ENCODE results near the gene OR10R2. TPM values are rescaled to one million over a fixed set of nuclear protein-coding genes. Genes with fewer than 3 reads are reported as not detected.

OR10R2 gene
- polyA plus RNA-seq, 4 donors, result not detected

DNA sequence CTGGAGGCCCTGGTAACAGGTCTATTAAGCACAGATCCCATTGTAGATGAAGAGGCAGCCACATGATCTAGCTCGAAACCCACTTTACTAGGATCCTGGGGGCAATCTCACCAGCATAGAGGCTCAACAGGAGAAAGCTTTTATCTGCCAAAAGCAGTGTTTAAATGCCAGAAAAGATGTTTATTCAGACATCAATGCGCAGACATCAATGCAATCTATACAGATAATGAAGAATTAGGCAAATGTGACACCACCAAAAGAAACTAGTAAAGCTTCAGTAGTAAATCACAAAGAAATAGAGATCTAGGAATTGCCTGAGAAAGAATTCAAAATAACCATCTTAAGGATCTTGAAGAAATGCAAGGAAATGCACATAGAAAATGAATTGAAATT lies 49.6 kb downstream of the OR10R2 start:
- no peak for DNase-seq (ENCODE audit: low read depth in 4 of 4, low spot score in 3 of 4)

DNA sequence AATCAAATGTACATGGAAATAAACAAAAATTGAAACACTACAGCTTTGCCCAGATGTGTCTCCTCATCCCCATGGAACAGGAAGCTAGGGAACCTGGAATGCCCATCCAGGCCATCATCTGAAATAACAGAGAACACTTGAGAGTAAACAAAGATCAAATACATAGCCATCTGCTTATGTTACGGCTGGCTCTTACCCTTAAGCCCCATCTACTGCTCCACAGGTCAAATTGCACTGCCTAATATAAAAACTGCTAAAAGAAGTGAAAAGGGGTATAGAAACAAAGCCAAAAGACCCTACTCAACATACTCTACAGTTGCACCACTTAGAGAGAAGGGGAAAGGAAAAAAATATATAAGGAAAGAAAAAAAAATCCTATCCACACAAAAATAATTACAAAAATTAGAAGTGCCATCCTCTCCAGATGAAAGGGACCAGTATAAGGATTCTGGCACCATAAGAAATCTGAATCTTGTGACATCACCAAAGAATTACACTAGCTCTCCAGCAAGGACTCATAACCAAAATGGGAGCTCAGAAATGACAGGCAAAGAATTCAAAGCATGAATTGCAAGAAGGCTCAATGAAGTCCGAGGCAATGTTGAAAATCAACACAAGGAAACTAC lies 55.3 kb downstream of the OR10R2 start:
- DNase-seq (ENCODE audit: low read depth in 4 of 4, low spot score in 3 of 4), result no peak

Other genes starting within 250 kb of the OR10R2 start
- not detected for gene CD1A, start 217.8 kb upstream of the OR10R2 start, polyA plus RNA-seq (ENCODE audit: insufficient read length in 4 of 4)
- gene CD1C, start 182.3 kb upstream of the OR10R2 start, polyA plus RNA-seq (ENCODE audit: insufficient read length in 4 of 4), result 1 to 10 TPM in 3 of 4 donors, under 1 TPM in 1; 0.82 to 2.1 (median 1.3) TPM
- not detected for gene CD1B, start 140.7 kb upstream of the OR10R2 start, polyA plus RNA-seq (ENCODE audit: insufficient read length in 4 of 4)
- gene CD1E, start 118.3 kb upstream of the OR10R2 start, polyA plus RNA-seq (ENCODE audit: insufficient read length in 4 of 4), result under 1 TPM in 1 of 4 donors, not detected in 3; 0.23 TPM
- gene OR10T2, start 72.8 kb upstream of the OR10R2 start, polyA plus RNA-seq (ENCODE audit: insufficient read length in 4 of 4), result not detected
- not detected for gene OR10K2, start 46.0 kb upstream of the OR10R2 start, polyA plus RNA-seq (ENCODE audit: insufficient read length in 4 of 4)
- not detected for gene OR10K1, start 10.4 kb upstream of the OR10R2 start, polyA plus RNA-seq (ENCODE audit: insufficient read length in 4 of 4)
- under 1 TPM in 1 of 4 donors, not detected in 3; 0.03 TPM for gene OR6Y1, start 82.2 kb downstream of the OR10R2 start, polyA plus RNA-seq (ENCODE audit: insufficient read length in 4 of 4)
- not detected for gene OR6P1, start 98.4 kb downstream of the OR10R2 start, polyA plus RNA-seq (ENCODE audit: insufficient read length in 4 of 4)
- not detected for gene OR10X1, start 107.7 kb downstream of the OR10R2 start, polyA plus RNA-seq (ENCODE audit: insufficient read length in 4 of 4)
- gene OR10Z1, start 133.0 kb downstream of the OR10R2 start, polyA plus RNA-seq (ENCODE audit: insufficient read length in 4 of 4), result under 1 TPM in 3 of 4 donors, not detected in 1; 0.03 to 0.26 (median 0.03) TPM
- 10 to 100 TPM in 1 of 4 donors, 1 to 10 TPM in 3; 1.1 to 11.4 (median 1.4) TPM for gene SPTA1, start 214.5 kb downstream of the OR10R2 start, polyA plus RNA-seq (ENCODE audit: insufficient read length in 4 of 4)
- gene OR6K2, start 228.4 kb downstream of the OR10R2 start, polyA plus RNA-seq (ENCODE audit: insufficient read length in 4 of 4), result not detected
- under 1 TPM in 3 of 4 donors, not detected in 1; 0.08 to 0.13 (median 0.10) TPM for gene OR6K3, start 248.5 kb downstream of the OR10R2 start, polyA plus RNA-seq (ENCODE audit: insufficient read length in 4 of 4)